Panc1 (cell line): ENCODE measurements around the gene DGKG. TPM values are rescaled to one million over a fixed set of nuclear protein-coding genes. Genes with fewer than 3 reads are reported as not detected.

Experiments used
- ATAC-seq: fragments of 200-7000 bp; cut with Tn5 transposase; 2 replicates; pipeline ENCODE4 v1.9.1; 2020; ENCODE audit warnings: mild to moderate bottlenecking, moderate library complexity
- BruUV-seq: library from RNA; stranded (reverse); fragments of 400-500 nt; replicated peaks from 2 replicates; lab custom pipeline; 2021; lab: Mats Ljungman, UMichigan
- CTCF ChIA-PET: fragments of 300-600 bp; sonication (Branson Sonifier 250); formaldehyde crosslinking; loops from one replicate; lab custom pipeline; 2022; ENCODE audit warnings: antibody characterized with exemption; lab: Charles Lee
- POLR2A ChIA-PET: fragments of 300-600 bp; sonication (Branson Sonifier 250); formaldehyde crosslinking; loops from one replicate; lab custom pipeline; 2022; ENCODE audit warnings: antibody characterized with exemption; lab: Charles Lee
- DNase-seq: peaks from one replicate; pipeline ENCODE4 v3.0.0-alpha.2; 2010; ENCODE audit warnings: low read depth, low spot score
- H3K27ac ChIP-seq: 2 replicates; pipeline ENCODE4 v1.5.1; 2011; ENCODE audit warnings: mild to moderate bottlenecking, low read length, inconsistent platforms
- H3K27me3 ChIP-seq: fragments of 200-500 bp; sonication (Bioruptor generic); 2 replicates; pipeline ENCODE4 v1.6.0; 2014; ENCODE audit warnings: low read length, inconsistent platforms; ENCODE audit not compliant: control insufficient read depth, insufficient read depth
- H3K36me3 ChIP-seq: fragments of 200-500 bp; sonication (Bioruptor generic); 2 replicates; pipeline ENCODE4 v1.5.1; 2014; ENCODE audit warnings: inconsistent platforms, mild to moderate bottlenecking, low read length, moderate library complexity; ENCODE audit not compliant: control insufficient read depth, insufficient read depth
- H3K4me1 ChIP-seq: 2 replicates; pipeline ENCODE4 v1.5.1; 2011; ENCODE audit warnings: inconsistent platforms, mild to moderate bottlenecking, low read length, moderate library complexity; ENCODE audit not compliant: control insufficient read depth, insufficient read depth
- H3K4me3 ChIP-seq, 2 experiments: 2 replicates each; pipeline ENCODE4 v1.5.1; 2011 to 2012; ENCODE audit warnings: low read depth in 2 of 2, low read length in 2 of 2, mild to moderate bottlenecking in 2 of 2, inconsistent platforms in 1 of 2, moderate library complexity in 1 of 2
- H3K9me3 ChIP-seq: fragments of 200-500 bp; sonication (Bioruptor generic); 2 replicates; pipeline ENCODE4 v1.5.1; 2014; ENCODE audit warnings: low read depth, mild to moderate bottlenecking, inconsistent platforms, low read length, moderate library complexity; ENCODE audit not compliant: control insufficient read depth, insufficient read depth
- CTCF ChIP-seq: fragments of 450-650 bp; IDR thresholded peaks from 2 replicates; pipeline ENCODE4 v1.5.1; 2017; ENCODE audit warnings: mild to moderate bottlenecking
- POLR2AphosphoS5 ChIP-seq: IDR thresholded peaks from 2 replicates; pipeline ENCODE4 v1.6.1; 2012; ENCODE audit warnings: mild to moderate bottlenecking, low read depth, low read length, moderate library complexity
- REST ChIP-seq, 2 experiments: IDR thresholded peaks; 2 replicates each; pipeline ENCODE4 v1.6.1; 2011 to 2012; ENCODE audit warnings: low read depth in 2 of 2, control low read depth in 1 of 2, low read length in 1 of 2, mild to moderate bottlenecking in 1 of 2, moderate library complexity in 1 of 2; ENCODE audit not compliant: insufficient read depth in 1 of 2
- SIN3A ChIP-seq: IDR thresholded peaks from 2 replicates; pipeline ENCODE4 v1.6.1; 2012; ENCODE audit warnings: low read depth, mild to moderate bottlenecking, low read length, moderate library complexity, borderline replicate concordance; ENCODE audit not compliant: insufficient read depth
- TCF7L2 ChIP-seq: IDR thresholded peaks from 2 replicates; pipeline ENCODE4 v1.6.1; 2011; ENCODE audit warnings: mild to moderate bottlenecking, low read depth, low read length, inconsistent platforms
- in situ Hi-C: cut with HindIII; loops from 2 replicates; pipeline ENCODE4 v1.10.0; 2016; ENCODE audit warnings: low sequenced_read_pairs, low pct_unique_long_range_greater_than_20kb
- intact Hi-C: fragments of 100-400 bp; cut with micrococcal nuclease; formaldehyde crosslinking; loops from one replicate; pipeline ENCODE4 v1.10.0; 2022; ENCODE audit not compliant: unreplicated experiment
- total RNA-seq: library from RNA; stranded (reverse); gene quantifications from one replicate; pipeline ENCODE4 v1.2.1, GENCODE V29; 2021; ENCODE audit not compliant: unreplicated experiment

Gene DGKG
- total RNA-seq, 1 experiment from 2014 or later, result 0.46 TPM

DNA sequence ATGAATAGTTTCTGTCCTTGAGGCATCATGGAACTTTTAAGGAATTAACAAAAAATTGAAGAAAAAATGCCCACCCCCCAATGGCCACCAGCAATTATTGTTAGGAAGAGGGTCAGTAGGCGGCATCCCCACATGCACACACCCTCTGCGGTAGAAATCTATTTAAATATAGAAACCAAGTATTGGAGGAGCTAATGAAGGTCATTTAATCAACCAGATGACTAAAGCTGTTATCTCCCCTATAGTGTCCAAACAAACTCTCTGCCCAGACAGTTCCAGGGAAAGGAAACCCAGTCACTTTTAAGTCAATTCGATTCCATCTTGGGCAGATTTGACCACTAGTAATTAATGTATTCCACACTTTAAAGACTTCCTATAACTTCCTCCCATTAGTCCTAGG lies 47.1 kb downstream of the DGKG start:
- no peaks in the 10 kb centered on the region for H3K9me3 ChIP-seq
- no TSS peak for BruUV-seq
- ChIA-PET POLR2A (no interaction called here), CTCF (no interaction called here)
- H3K4me1 ChIP-seq, result no peaks in the 10 kb centered on the region
- H3K27me3 ChIP-seq, result peaks cover 10% of the 10 kb centered on the region
- no peak overlapping the region for H3K27ac ChIP-seq
- ATAC-seq (no peak), DNase-seq (no peak)
- H3K36me3 ChIP-seq, result no peaks in the 10 kb centered on the region
- in situ Hi-C loops (no loop called here), intact Hi-C loops (no loop called here)
- no peak for TF ChIP-seq SIN3A
- no peak for TF ChIP-seq POLR2AphosphoS5
- TF ChIP-seq REST (IDR thresholded peaks at IDR 0.05; ENCODE audit: insufficient read depth in 1 of 2, low read depth in 2 of 2, low read length in 1 of 2), result no peak
- no peak for TF ChIP-seq CTCF
- no peak for TF ChIP-seq TCF7L2
- H3K4me3 ChIP-seq, result no peak overlapping the region

DNA sequence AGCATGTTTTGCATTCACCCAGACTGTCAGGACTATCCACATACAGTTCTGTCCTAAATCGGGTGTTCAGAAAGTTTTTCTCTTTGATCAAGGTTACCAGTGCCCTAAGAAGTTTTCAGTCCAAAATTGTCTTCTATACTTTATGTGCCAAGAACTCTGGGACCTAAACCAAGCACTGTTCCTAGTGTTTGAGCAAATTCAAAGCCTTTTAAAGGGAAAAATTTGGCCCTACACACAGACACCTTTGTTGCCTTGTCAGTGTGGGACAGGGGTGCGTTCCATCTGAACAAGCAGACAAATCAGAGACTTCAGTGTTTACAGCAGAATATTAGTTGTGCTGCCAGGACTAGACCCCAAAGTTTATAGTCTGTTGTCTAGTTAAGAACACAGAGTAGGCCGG lies 50.6 kb downstream of the DGKG start:
- no TSS peak for BruUV-seq
- H3K9me3 ChIP-seq, result no peaks in the 10 kb centered on the region
- in situ Hi-C loops (no loop called here), intact Hi-C loops (no loop called here)
- H3K4me3 ChIP-seq, result no peak overlapping the region
- peaks cover 16% of the 10 kb centered on the region for H3K27me3 ChIP-seq
- no peak for ATAC-seq
- H3K4me1 ChIP-seq, result no peaks in the 10 kb centered on the region
- POLR2A ChIA-PET, result interaction anchor here (0.5 kb wide), 1 partner anchor 101 kb away, joined by 3 read pairs; no protein-coding TSS in a partner anchor
- CTCF ChIA-PET, result interaction anchor here (0.5 kb wide), 1 partner anchor 12 kb away, joined by 6 read pairs; no protein-coding TSS in a partner anchor
- no peaks in the 10 kb centered on the region for H3K36me3 ChIP-seq
- TF ChIP-seq CTCF, result no peak
- no peak for TF ChIP-seq SIN3A
- TF ChIP-seq TCF7L2, result no peak
- TF ChIP-seq POLR2AphosphoS5, result no peak
- TF ChIP-seq REST (IDR thresholded peaks at IDR 0.05; ENCODE audit: insufficient read depth in 1 of 2, low read depth in 2 of 2, low read length in 1 of 2), result no peak
- DNase-seq, result no peak
- H3K27ac ChIP-seq, result no peak overlapping the region
